Vagina (tissue), 2 donors: ENCODE data around the gene MAL.

Experiments
- POLR2A ChIP-seq, 2 donors: fragments of 450-650 bp; IDR thresholded peaks; one replicate each; pipeline ENCODE4 v1.6.1; 2017; ENCODE audit warnings: antibody characterized with exemption in 2 of 2, mild to moderate bottlenecking in 2 of 2, moderate library complexity in 2 of 2
- POLR2AphosphoS5 ChIP-seq, 2 donors: sonication (generic); formaldehyde crosslinking; IDR thresholded peaks; one replicate each; pipeline ENCODE4 v1.9.0; 2017; ENCODE audit warnings: antibody characterized with exemption in 2 of 2, mild to moderate bottlenecking in 2 of 2, low read depth in 1 of 2; ENCODE audit not compliant: insufficient read depth in 1 of 2
- TF ChIP-seq, protein P1 (sequence below), 3 experiments: fragments of 450-650 bp in 2 of 3; fragments of 200-600 bp in 1 of 3; sonication (generic) in 1 of 3; IDR thresholded peaks; one replicate each; pipeline ENCODE4 v1.5.1; 2017 to 2019; ENCODE audit warnings: antibody characterized with exemption in 3 of 3, mild to moderate bottlenecking in 2 of 3, moderate library complexity in 2 of 3

- TF ChIP-seq, protein P1, sequence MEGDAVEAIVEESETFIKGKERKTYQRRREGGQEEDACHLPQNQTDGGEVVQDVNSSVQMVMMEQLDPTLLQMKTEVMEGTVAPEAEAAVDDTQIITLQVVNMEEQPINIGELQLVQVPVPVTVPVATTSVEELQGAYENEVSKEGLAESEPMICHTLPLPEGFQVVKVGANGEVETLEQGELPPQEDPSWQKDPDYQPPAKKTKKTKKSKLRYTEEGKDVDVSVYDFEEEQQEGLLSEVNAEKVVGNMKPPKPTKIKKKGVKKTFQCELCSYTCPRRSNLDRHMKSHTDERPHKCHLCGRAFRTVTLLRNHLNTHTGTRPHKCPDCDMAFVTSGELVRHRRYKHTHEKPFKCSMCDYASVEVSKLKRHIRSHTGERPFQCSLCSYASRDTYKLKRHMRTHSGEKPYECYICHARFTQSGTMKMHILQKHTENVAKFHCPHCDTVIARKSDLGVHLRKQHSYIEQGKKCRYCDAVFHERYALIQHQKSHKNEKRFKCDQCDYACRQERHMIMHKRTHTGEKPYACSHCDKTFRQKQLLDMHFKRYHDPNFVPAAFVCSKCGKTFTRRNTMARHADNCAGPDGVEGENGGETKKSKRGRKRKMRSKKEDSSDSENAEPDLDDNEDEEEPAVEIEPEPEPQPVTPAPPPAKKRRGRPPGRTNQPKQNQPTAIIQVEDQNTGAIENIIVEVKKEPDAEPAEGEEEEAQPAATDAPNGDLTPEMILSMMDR (IDR thresholded peaks at IDR 0.05), result no peak
- TF ChIP-seq POLR2AphosphoS5 (IDR thresholded peaks at IDR 0.05; ENCODE audit: insufficient read depth in 1 of 2, low read depth in 1 of 2) (no peak), POLR2A (IDR thresholded peaks at IDR 0.05) (no peak)
Measured at GRCh38 chr2:95021023-95021416, 4.5 kb upstream of the MAL start.
